SK-N-SH treated with all-trans-retinoic acid at 6 μM for 48 hours (cell line): ENCODE measurements around the gene GPC6.
A peak's percentile ranks its signal among the peaks of the same experiment; 100 is the strongest.

Source experiments
- ATAC-seq: fragments of 200-7000 bp; cut with Tn5 transposase; 3 replicates; pipeline ENCODE4 v1.9.1; 2020; ENCODE audit warnings: mild to moderate bottlenecking, moderate library complexity
- ARNTL ChIP-seq: fragments of 450-650 bp; formaldehyde crosslinking; IDR thresholded peaks from 2 replicates; pipeline ENCODE4 v1.5.0; 2020; ENCODE audit warnings: low read depth, mild to moderate bottlenecking, moderate library complexity, borderline replicate concordance
- BACH2 ChIP-seq: fragments of 250-450 bp; sonication (Bioruptor Pico); IDR thresholded peaks from 2 replicates; pipeline ENCODE4 v1.9.0; 2021; ENCODE audit warnings: mild to moderate bottlenecking, borderline replicate concordance
- CSDC2 ChIP-seq: fragments of 250-450 bp; sonication (Bioruptor Pico); IDR thresholded peaks from 2 replicates; pipeline ENCODE4 v1.5.0; 2020; ENCODE audit warnings: mild to moderate bottlenecking, moderate library complexity
- CSRNP3 ChIP-seq: fragments of 250-450 bp; sonication (Bioruptor Pico); IDR thresholded peaks from 2 replicates; pipeline ENCODE4 v1.5.1; 2021; ENCODE audit warnings: mild to moderate bottlenecking, moderate library complexity
- ESRRG ChIP-seq: fragments of 250-450 bp; sonication (Bioruptor Pico); IDR thresholded peaks from 2 replicates; pipeline ENCODE4 v1.6.1; 2021; ENCODE audit warnings: mild to moderate bottlenecking
- GLIS3 ChIP-seq: fragments of 250-450 bp; sonication (Bioruptor Pico); IDR thresholded peaks from 2 replicates; pipeline ENCODE4 v1.5.0; 2020; ENCODE audit warnings: mild to moderate bottlenecking, moderate library complexity
- ISL1 ChIP-seq: fragments of 250-450 bp; sonication (Bioruptor Pico); IDR thresholded peaks from 2 replicates; pipeline ENCODE4 v2.1.2; 2022; ENCODE audit warnings: mild to moderate bottlenecking, moderate library complexity
- OSR1 ChIP-seq: fragments of 250-450 bp; sonication (Bioruptor Pico); IDR thresholded peaks from 2 replicates; pipeline ENCODE4 v1.8.0; 2022; ENCODE audit warnings: moderate library complexity, mild to moderate bottlenecking, inconsistent platforms
- POU6F1 ChIP-seq: fragments of 250-450 bp; sonication (Bioruptor Pico); IDR thresholded peaks from 2 replicates; pipeline ENCODE4 v1.8.0; 2021; ENCODE audit warnings: low read depth, mild to moderate bottlenecking, moderate library complexity, borderline replicate concordance
- PPARA ChIP-seq: fragments of 250-450 bp; sonication (Bioruptor Pico); IDR thresholded peaks from 2 replicates; pipeline ENCODE4 v1.5.0; 2020; ENCODE audit warnings: mild to moderate bottlenecking, borderline replicate concordance
- RARB ChIP-seq: fragments of 250-450 bp; sonication (Bioruptor Pico); IDR thresholded peaks from 2 replicates; pipeline ENCODE4 v1.8.0; 2021; ENCODE audit warnings: mild to moderate bottlenecking, moderate library complexity
- SNAI2 ChIP-seq: fragments of 250-450 bp; sonication (Bioruptor Pico); IDR thresholded peaks from 2 replicates; pipeline ENCODE4 v1.5.0; 2020; ENCODE audit warnings: mild to moderate bottlenecking, moderate library complexity
- TOX ChIP-seq: fragments of 250-450 bp; sonication (Bioruptor Pico); IDR thresholded peaks from 2 replicates; pipeline ENCODE4 v1.8.0; 2021; ENCODE audit warnings: mild to moderate bottlenecking, moderate library complexity, borderline replicate concordance
- ZC3H10 ChIP-seq: fragments of 250-450 bp; sonication (Bioruptor Pico); IDR thresholded peaks from 2 replicates; pipeline ENCODE4 v1.5.1; 2021; ENCODE audit warnings: mild to moderate bottlenecking, moderate library complexity
- ZFP3 ChIP-seq: fragments of 250-450 bp; sonication (Bioruptor Pico); IDR thresholded peaks from 2 replicates; pipeline ENCODE4 v1.5.0; 2020; ENCODE audit warnings: mild to moderate bottlenecking, moderate library complexity
- ZFP30 ChIP-seq: fragments of 450-650 bp; formaldehyde crosslinking; IDR thresholded peaks from 2 replicates; pipeline ENCODE4 v1.5.0; 2022; ENCODE audit warnings: mild to moderate bottlenecking, moderate library complexity
- ZNF565 ChIP-seq: fragments of 450-650 bp; formaldehyde crosslinking; conservative IDR thresholded peaks from 2 replicates; pipeline ENCODE4 v1.5.0; 2020; ENCODE audit warnings: low read depth, mild to moderate bottlenecking, moderate library complexity
- ZNF70 ChIP-seq: fragments of 450-650 bp; formaldehyde crosslinking; IDR thresholded peaks from 2 replicates; pipeline ENCODE4 v1.5.0; 2020; ENCODE audit warnings: mild to moderate bottlenecking, moderate library complexity
- ZNF8 ChIP-seq: fragments of 450-650 bp; formaldehyde crosslinking; IDR thresholded peaks from 2 replicates; pipeline ENCODE4 v1.5.0; 2020; ENCODE audit warnings: mild to moderate bottlenecking, moderate library complexity
- TF ChIP-seq, protein P1 (sequence below): fragments of 250-450 bp; sonication (Bioruptor Pico); IDR thresholded peaks from 2 replicates; pipeline ENCODE4 v1.5.1; 2020; ENCODE audit warnings: low read depth, mild to moderate bottlenecking, moderate library complexity
- TF ChIP-seq, protein P2 (sequence below): fragments of 250-450 bp; sonication (Bioruptor Pico); IDR thresholded peaks from 2 replicates; pipeline ENCODE4 v1.8.0; 2020; ENCODE audit warnings: mild to moderate bottlenecking, moderate library complexity, borderline replicate concordance

The GPC6 gene

GRCh38 chr13:94063096-94063495, 836.5 kb downstream of the GPC6 start:
- TF ChIP-seq RARB (no peak), ZNF565 (no peak), BACH2 (no peak), PPARA (CRISPR knock-in tag) (no peak), POU6F1 (CRISPR knock-in tag) (no peak), CSRNP3 (no peak), ISL1 (no peak), ZFP30 (CRISPR knock-in tag) (no peak), OSR1 (no peak), CSDC2 (no peak)
- TF ChIP-seq, protein P1, sequence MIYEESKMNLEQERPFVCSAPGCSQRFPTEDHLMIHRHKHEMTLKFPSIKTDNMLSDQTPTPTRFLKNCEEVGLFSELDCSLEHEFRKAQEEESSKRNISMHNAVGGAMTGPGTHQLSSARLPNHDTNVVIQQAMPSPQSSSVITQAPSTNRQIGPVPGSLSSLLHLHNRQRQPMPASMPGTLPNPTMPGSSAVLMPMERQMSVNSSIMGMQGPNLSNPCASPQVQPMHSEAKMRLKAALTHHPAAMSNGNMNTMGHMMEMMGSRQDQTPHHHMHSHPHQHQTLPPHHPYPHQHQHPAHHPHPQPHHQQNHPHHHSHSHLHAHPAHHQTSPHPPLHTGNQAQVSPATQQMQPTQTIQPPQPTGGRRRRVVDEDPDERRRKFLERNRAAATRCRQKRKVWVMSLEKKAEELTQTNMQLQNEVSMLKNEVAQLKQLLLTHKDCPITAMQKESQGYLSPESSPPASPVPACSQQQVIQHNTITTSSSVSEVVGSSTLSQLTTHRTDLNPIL = no peak
- peak; percentile 23 for ATAC-seq

- TF ChIP-seq CSDC2 (no peak), ESRRG (no peak), BACH2 (no peak), SNAI2 (CRISPR knock-in tag) (no peak), ZNF565 (no peak), ZC3H10 (CRISPR knock-in tag) (no peak), ARNTL (no peak), ZNF8 (CRISPR knock-in tag) (no peak), GLIS3 (CRISPR knock-in tag) (no peak), CSRNP3 (no peak), PPARA (CRISPR knock-in tag) (no peak), TOX (CRISPR knock-in tag) (no peak), ZFP30 (CRISPR knock-in tag) (no peak), ZNF70 (CRISPR knock-in tag) (no peak), ZFP3 (no peak)
- TF ChIP-seq, protein P1 = no peak
- TF ChIP-seq, protein P2, sequence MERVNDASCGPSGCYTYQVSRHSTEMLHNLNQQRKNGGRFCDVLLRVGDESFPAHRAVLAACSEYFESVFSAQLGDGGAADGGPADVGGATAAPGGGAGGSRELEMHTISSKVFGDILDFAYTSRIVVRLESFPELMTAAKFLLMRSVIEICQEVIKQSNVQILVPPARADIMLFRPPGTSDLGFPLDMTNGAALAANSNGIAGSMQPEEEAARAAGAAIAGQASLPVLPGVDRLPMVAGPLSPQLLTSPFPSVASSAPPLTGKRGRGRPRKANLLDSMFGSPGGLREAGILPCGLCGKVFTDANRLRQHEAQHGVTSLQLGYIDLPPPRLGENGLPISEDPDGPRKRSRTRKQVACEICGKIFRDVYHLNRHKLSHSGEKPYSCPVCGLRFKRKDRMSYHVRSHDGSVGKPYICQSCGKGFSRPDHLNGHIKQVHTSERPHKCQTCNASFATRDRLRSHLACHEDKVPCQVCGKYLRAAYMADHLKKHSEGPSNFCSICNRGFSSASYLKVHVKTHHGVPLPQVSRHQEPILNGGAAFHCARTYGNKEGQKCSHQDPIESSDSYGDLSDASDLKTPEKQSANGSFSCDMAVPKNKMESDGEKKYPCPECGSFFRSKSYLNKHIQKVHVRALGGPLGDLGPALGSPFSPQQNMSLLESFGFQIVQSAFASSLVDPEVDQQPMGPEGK = no peak
- no peak for ATAC-seq
Observed at GRCh38 chr13:94063848-94064247, 837.2 kb downstream of the GPC6 start.

DNA sequence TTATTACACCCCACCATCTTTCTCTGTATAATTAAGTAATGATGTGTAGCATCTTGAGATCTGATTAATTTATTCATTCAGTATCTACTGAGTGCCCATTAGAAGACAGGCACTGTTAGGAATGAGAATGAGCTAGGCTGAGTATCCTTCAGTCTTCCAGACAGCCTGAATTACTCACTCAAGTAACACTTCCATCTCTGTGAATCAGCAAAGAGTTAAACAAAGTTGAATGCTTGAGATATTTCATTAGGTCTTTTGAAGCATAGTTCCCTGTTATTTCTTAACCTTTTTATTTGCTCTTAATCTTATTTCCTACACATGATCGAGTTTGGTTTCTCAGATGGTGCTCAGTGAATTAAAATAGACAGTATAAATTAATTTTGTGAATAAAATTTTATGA, 839.1 kb downstream of the GPC6 start:
- TF ChIP-seq ISL1 (peak; percentile 64), GLIS3 (CRISPR knock-in tag) (no peak)
- peak; percentile 42 for ATAC-seq

GRCh38 chr13:94073007-94073744, 846.6 kb downstream of the GPC6 start:
- TF ChIP-seq ZNF70 (CRISPR knock-in tag) (0 out of 2 replicates have a peak, but pooled peaks have one; percentile 13), ZFP3 (no peak), OSR1 (no peak), ARNTL (no peak)
- TF ChIP-seq, protein P2 = no peak
- peak; percentile 98 for ATAC-seq
